GM18951 (cell line): ENCODE data around the gene WDR59.
"Not testable (repeated sequence)": the region's sequence is repeated elsewhere in the genome, so short reads cannot be mapped to it uniquely, and the experiment has no call there.

ENCODE experiments used
- POLR2A ChIP-seq: IDR thresholded peaks from 4 replicates; pipeline ENCODE4 v1.6.1; 2011; ENCODE audit warnings: mild to moderate bottlenecking; ENCODE audit not compliant: insufficient read length, insufficient read depth; ENCODE audit errors: extremely low read depth
- in situ Hi-C: fragments of 300-500 bp; cut with MboI; formaldehyde crosslinking; loops from one replicate; pipeline ENCODE4 v1.12.0; 2022; ENCODE audit warnings: low sequenced_read_pairs, mixed read lengths, inconsistent platforms; ENCODE audit not compliant: unreplicated experiment

WDR59 gene

GRCh38 chr16:74936902-74937560, 47.9 kb downstream of the WDR59 start:
- TF ChIP-seq POLR2A, result no peak
- in situ Hi-C loops, result no loop called here

- no peak for TF ChIP-seq POLR2A
- in situ Hi-C loops, result no loop called here
These were observed 53.5 kb downstream of the WDR59 start for GRCh38 chr16:74931445-74931844.

GRCh38 chr16:74929636-74930035, 55.3 kb downstream of the WDR59 start:
- TF ChIP-seq POLR2A, result no peak
- in situ Hi-C loops, result no loop called here

GRCh38 chr16:74926805-74927204, 58.1 kb downstream of the WDR59 start:
- TF ChIP-seq POLR2A, result no peak
- in situ Hi-C loops, result no loop called here

- in situ Hi-C loops, result no loop called here
- TF ChIP-seq POLR2A, result no peak
These were observed 61.0 kb downstream of the WDR59 start for GRCh38 chr16:74923766-74924460.

- in situ Hi-C loops, result no loop called here
- TF ChIP-seq POLR2A, result no peak
These were observed 62.5 kb downstream of the WDR59 start for GRCh38 chr16:74922150-74923138.

- in situ Hi-C loops, result no loop called here
- no peak for TF ChIP-seq POLR2A
These were observed 63.9 kb downstream of the WDR59 start for GRCh38 chr16:74921051-74921450.

GRCh38 chr16:74909665-74910064, 75.3 kb downstream of the WDR59 start:
- no peak for TF ChIP-seq POLR2A
- in situ Hi-C loops, result no loop called here

GRCh38 chr16:74908759-74909158, 76.2 kb downstream of the WDR59 start:
- in situ Hi-C loops, result not testable (repeated sequence)

- in situ Hi-C loops, result no loop called here
- TF ChIP-seq POLR2A, result no peak
These were observed 80.8 kb downstream of the WDR59 start for GRCh38 chr16:74903901-74904678.

- in situ Hi-C loops, result no loop called here
- TF ChIP-seq POLR2A, result no peak
These were observed 81.8 kb downstream of the WDR59 start for GRCh38 chr16:74903120-74903519.

- TF ChIP-seq POLR2A, result no peak
- in situ Hi-C loops, result no loop called here
These were observed 82.8 kb downstream of the WDR59 start for GRCh38 chr16:74902161-74902560.

GRCh38 chr16:74901606-74902005, 83.3 kb downstream of the WDR59 start:
- TF ChIP-seq POLR2A, result no peak
- in situ Hi-C loops, result no loop called here
